Activated CD8-positive, alpha-beta memory T cell treated with anti-CD3 and anti-CD28 coated beads for 48 hours (primary cell): Measurements from ENCODE around the gene ABHD6.
"Not testable (repeated sequence)": the region's sequence is repeated elsewhere in the genome, so short reads cannot be mapped to it uniquely, and the experiment has no call there.

Experiments
- DNase-seq, 3 experiments: peaks; one replicate each; pipeline ENCODE4 v3.0.0-alpha.2; 2020; ENCODE audit warnings: low read depth in 2 of 3, low spot score in 2 of 3

The ABHD6 gene

DNA sequence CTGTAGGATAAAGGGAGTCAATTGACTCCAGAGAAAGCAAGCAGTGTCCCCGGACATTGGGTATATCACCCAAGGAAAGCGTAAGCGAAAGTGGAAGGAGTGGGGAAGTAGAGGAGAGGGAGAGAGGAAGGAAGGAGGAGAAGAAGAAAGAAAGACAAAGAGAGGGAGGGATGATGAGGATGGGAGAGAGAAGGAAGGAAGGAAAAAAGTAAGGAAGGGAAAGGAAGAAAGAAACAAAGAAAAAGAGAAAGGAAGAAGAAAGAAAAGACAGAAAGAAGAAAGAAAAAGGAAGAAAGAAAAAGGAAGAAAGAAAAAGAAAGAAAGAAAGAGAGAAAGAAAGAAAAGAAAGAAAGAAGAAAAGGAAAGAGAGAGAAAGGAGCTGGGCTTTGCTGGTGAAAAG, 27.7 kb upstream of the ABHD6 start:
- DNase-seq = no peak

GRCh38 chr3:58210761-58211460, 26.7 kb upstream of the ABHD6 start, which contains the start of gene DNASE1L3:
TSS of gene DNASE1L3 (minus strand) at chr3:58210972. CDS start at chr3:58210906, 66 bp downstream.
- DNase-seq = no peak

DNA sequence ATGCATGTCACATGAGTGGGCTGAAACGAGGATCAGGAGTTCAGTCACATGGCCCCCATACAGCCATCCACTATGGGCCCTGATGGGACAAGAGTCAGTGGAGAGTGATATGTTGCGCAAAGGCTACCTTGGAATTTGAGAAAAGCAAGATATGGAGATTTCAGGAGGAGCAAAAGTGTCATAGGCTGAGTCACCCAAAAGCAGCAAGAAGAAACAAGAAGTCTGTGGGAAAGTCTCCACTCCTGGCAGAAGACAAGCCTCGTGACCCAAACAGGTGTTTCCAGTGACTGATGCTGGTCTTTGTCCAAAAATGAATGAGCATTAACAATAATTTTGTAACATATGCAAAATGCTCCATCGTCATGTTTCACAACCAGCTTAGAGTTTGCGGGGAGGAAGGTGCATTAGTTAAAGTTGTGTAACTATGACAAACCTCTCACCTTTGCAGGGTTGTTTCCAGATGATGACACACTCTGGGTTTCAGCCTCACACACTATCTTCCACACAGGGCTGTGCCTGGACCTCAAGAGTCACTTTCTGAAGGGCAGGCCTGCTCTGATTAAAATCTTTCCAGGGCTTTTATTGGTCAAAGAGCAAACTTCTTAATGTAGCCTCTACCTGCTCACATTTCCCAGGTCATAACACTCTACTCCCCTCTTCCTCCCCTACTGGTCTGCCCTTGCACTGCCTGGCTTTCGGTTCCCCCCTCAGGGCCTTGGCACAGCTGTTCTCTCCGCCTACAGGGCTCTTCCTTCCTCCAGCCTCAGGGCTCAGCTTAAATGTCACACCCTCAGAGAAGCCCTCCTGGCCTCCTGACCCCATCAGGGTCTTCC, 22.9 kb upstream of the ABHD6 start:
- peak in 2 of 3 experiments; percentile 25 for DNase-seq

GRCh38 chr3:58215317-58216025, 22.1 kb upstream of the ABHD6 start:
- DNase-seq = no peak

GRCh38 chr3:58216496-58217195, 20.9 kb upstream of the ABHD6 start:
- DNase-seq = no peak

GRCh38 chr3:58217209-58217811, 20.3 kb upstream of the ABHD6 start:
- DNase-seq = peak in 1 of 3 experiments; percentile 29

DNA sequence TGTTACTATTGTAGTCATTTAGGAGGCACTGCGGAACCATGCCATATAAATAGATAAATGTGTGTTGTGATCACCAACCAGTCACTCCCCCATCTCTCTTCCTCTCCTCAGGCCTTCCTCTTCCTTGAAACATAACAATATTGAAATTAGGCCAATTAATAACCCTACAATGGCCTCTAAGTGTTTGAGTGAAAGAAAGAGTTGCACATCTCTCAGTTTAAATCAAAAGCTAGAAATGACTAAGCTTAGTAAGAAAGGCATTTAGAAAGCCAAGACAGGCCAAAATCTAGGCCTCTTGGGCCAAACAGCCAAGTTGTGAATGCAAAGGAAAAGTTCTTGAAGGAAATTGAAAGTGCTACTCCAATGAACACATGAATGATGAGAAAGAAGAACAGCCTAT, 18.7 kb upstream of the ABHD6 start:
- DNase-seq = no peak

DNA sequence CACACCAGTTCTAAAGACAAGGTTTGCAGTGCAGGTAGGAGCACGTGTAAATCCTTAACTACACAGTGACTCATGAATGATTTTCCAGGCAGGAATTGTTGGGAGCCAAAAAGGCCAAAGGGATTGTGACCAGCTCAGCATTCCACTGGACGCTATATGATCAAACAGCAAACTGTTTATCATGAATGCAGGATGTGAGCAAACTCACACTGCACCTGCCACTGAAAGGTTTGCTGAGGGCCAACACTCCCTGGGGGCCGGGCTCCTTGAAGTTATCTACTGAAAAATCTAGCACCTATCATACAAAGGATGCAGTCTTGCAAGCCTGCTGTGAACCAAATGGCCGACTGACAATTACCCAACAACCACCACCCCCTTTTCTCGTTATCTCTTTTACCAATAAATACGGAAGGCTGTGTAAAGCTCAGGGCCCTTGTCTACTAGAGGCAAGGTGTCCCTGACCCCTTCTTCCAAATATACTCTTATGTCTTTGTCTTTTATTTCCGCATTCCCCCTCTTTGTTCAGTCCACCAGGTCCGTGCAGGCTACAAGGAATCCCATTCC, 15.3 kb upstream of the ABHD6 start:
- DNase-seq = no peak

- DNase-seq = no peak
These were observed 13.7 kb upstream of the ABHD6 start for GRCh38 chr3:58223855-58224254.

DNA sequence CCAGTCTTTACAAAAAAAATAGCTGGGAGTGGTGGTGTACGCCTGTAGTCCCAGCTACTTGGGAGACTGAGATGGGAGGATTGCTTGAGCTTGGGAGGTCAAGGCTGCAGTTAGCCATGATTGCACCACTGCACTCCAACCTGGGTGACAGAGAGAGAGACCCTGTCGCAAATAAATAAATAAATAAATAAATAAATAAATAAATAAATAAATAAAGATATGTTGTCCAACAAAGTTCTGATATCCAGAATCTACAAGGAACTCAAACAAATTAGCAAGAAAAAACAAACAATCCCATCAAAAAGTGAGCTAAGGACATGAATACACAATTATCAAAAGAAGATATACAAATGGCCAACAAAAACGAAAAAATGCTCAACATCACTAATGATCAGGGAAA, 9.7 kb upstream of the ABHD6 start:
- not testable (repeated sequence) for DNase-seq

GRCh38 chr3:58230876-58231552, 6.6 kb upstream of the ABHD6 start:
- DNase-seq = no peak

DNA sequence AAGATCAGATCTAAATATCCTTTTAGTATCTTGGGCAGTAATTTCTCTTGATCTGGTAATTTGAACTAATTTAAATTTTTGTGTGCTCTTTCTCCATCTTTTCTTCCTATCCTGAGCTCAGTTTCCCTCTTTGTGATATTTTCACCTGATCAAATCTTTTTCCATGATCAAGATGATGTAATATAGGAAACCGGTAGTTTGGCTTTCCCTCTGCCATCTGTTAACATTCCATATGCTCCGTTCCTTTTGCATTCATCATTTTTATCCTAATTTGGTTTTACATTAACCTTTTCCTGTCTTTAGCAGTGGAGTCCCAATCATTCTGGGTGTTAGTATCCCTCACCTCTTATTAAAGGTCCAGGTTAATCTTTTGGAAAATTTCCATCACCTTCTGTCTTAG, 5.9 kb upstream of the ABHD6 start:
- no peak for DNase-seq

GRCh38 chr3:58234516-58234931, 3.1 kb upstream of the ABHD6 start:
- no peak for DNase-seq

DNA sequence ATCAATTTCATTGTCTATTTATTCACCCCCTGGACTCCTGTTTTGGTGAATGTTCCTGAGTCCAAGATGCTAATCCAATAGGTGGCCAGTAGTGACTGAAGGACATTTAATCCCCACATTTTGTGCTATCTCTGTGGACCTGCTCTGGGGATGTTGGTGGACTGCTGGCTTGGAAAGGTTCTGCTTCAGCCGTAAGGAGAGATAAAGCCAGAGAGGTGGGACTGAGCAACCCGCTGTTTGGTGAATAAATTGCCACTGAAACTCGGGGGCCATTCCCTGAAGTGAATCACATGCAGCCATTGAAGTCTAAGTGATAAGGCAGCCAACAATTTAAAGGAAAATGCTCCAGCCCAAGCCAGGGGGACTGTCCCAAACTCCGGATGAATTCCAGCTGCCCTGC, 1.6 kb upstream of the ABHD6 start:
- DNase-seq = no peak

- no peak for DNase-seq
These were observed 910 bp upstream of the ABHD6 start for GRCh38 chr3:58236527-58237237.

DNA sequence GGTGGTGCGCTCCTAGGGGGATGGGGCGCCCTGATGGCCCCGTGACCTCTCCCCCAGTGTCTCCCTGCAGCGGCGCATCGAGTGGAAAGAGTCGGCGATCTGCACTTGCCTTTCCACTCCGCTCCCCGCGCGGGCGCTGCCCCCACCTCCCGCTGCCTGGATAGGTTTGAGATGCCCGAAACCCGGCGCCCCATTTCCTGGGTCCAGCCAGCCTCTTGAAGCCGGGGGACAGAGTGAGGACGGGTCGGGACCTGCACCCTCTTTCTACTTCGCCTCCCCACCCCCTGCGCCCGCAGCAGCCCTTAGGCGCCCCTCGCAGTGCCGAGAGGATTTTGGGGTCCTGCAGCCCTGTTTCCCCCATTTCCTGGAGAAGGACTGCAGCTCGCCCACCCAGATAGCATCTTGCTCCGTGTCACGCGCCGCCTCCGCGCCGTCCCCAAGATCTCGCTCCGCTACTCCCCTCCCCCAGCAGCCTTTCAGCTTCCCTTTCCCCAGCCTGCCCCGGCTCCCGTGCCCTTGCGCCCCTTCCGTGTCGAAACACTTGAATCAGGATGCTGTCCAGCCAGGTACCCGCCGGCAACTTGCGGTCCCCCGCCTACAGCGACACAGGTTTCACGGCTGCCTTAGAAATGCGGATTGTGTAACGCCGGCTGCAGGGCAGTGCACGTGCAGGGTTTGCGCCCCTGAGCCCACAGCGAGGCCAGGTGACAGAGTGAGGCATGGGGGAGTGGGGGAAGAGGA, 519 bp downstream of the ABHD6 start:
- peak in 2 of 3 experiments; percentile 40 to 62 for DNase-seq

DNA sequence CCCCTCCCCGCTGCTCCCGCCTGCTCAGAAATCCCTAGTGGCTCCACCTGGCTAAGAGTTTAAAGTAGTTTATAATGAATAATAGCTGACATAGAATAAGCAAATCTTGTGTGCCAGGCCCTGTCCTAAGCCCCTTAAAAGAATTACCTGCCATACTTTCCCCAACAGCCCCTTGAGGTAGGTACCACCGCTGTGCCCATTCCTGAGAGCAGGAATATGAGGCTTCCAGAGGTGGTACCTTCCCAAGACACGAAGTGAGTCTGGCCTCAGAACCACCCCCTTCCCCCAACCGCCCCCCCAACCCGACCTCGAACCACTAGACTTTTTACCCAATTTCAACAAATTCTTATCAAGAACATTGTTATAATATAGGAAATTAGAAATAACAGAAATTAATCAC, 1.2 kb downstream of the ABHD6 start:
- DNase-seq = no peak

GRCh38 chr3:58241306-58242044, 3.9 kb downstream of the ABHD6 start:
- no peak for DNase-seq
